H7 (cell line): Measurements from ENCODE around the gene SEPHS1. TPM values are rescaled to one million over a fixed set of nuclear protein-coding genes. Genes with fewer than 3 reads are reported as not detected.

ENCODE experiments used
- DNase-seq: peaks from one replicate; pipeline ENCODE4 v3.0.0; 2012
- H3K27me3 ChIP-seq: 2 replicates; pipeline ENCODE4 v1.6.0; 2011; ENCODE audit warnings: mild to moderate bottlenecking, low read length; ENCODE audit not compliant: control insufficient read depth, insufficient read depth
- H3K36me3 ChIP-seq: replicated peaks from 2 replicates; pipeline ENCODE4 v1.5.1; 2011; ENCODE audit warnings: low read length; ENCODE audit not compliant: control insufficient read depth, insufficient read depth
- H3K4me3 ChIP-seq: 2 replicates; pipeline ENCODE4 v1.5.1; 2011; ENCODE audit warnings: low read depth, mild to moderate bottlenecking, control low read depth, low read length, moderate library complexity; ENCODE audit not compliant: insufficient read depth
- total RNA-seq: library from RNA; depleted of rRNA; stranded (reverse); fragments of >200 nt; shearing (Covaris generic); gene quantifications from 2 replicates; pipeline ENCODE4 v1.2.3, GENCODE V29; 2014

SEPHS1 gene
- total RNA-seq, 1 experiment from 2014 or later = 341 TPM

- no peak for DNase-seq
- Histone ChIP-seq H3K36me3 (no peaks in the 10 kb centered on the region), H3K4me3 (no peak overlapping the region), H3K27me3 (no peaks in the 10 kb centered on the region)
These were observed 28.2 kb upstream of the SEPHS1 start for GRCh38 chr10:13376297-13376696.

GRCh38 chr10:13375791-13376190, 27.7 kb upstream of the SEPHS1 start:
- no peak overlapping the region for H3K4me3 ChIP-seq
- no peaks in the 10 kb centered on the region for H3K27me3 ChIP-seq
- H3K36me3 ChIP-seq = no peaks in the 10 kb centered on the region
- no peak for DNase-seq

GRCh38 chr10:13373644-13374043, 25.6 kb upstream of the SEPHS1 start:
- no peaks in the 10 kb centered on the region for H3K27me3 ChIP-seq
- no peak overlapping the region for H3K4me3 ChIP-seq
- H3K36me3 ChIP-seq = no peaks in the 10 kb centered on the region
- DNase-seq = no peak

- DNase-seq = no peak
- Histone ChIP-seq H3K36me3 (no peaks in the 10 kb centered on the region), H3K4me3 (no peak overlapping the region), H3K27me3 (no peaks in the 10 kb centered on the region)
These were observed 24.4 kb upstream of the SEPHS1 start for GRCh38 chr10:13372524-13372923.

GRCh38 chr10:13371897-13372470, 23.9 kb upstream of the SEPHS1 start:
- no peak overlapping the region for H3K4me3 ChIP-seq
- no peaks in the 10 kb centered on the region for H3K27me3 ChIP-seq
- H3K36me3 ChIP-seq = no peaks in the 10 kb centered on the region
- peak; percentile 89 for DNase-seq

- Histone ChIP-seq H3K27me3 (no peaks in the 10 kb centered on the region), H3K36me3 (no peaks in the 10 kb centered on the region), H3K4me3 (no peak overlapping the region)
- no peak for DNase-seq
These were observed 18.8 kb upstream of the SEPHS1 start for GRCh38 chr10:13366891-13367290.

- DNase-seq = no peak
- H3K36me3 ChIP-seq = no peaks in the 10 kb centered on the region
- no peak overlapping the region for H3K4me3 ChIP-seq
- H3K27me3 ChIP-seq = no peaks in the 10 kb centered on the region
These were observed 17.7 kb upstream of the SEPHS1 start for GRCh38 chr10:13365831-13366230.

- H3K4me3 ChIP-seq = no peak overlapping the region
- H3K36me3 ChIP-seq = no peaks in the 10 kb centered on the region
- H3K27me3 ChIP-seq = no peaks in the 10 kb centered on the region
- no peak for DNase-seq
These were observed 17.1 kb upstream of the SEPHS1 start for GRCh38 chr10:13365243-13365642.

GRCh38 chr10:13360587-13360986, 12.5 kb upstream of the SEPHS1 start:
- no peak for DNase-seq
- no peaks in the 10 kb centered on the region for H3K27me3 ChIP-seq

GRCh38 chr10:13356392-13356791, 8.3 kb upstream of the SEPHS1 start:
- no peaks in the 10 kb centered on the region for H3K36me3 ChIP-seq
- no peak for DNase-seq
- no peaks in the 10 kb centered on the region for H3K27me3 ChIP-seq
- H3K4me3 ChIP-seq = no peak overlapping the region

More at GRCh38 chr10:13360587-13360986, 12.5 kb upstream of the SEPHS1 start:
- no peaks in the 10 kb centered on the region for H3K36me3 ChIP-seq
- H3K4me3 ChIP-seq = no peak overlapping the region

GRCh38 chr10:13354783-13355182, 6.7 kb upstream of the SEPHS1 start:
- Histone ChIP-seq H3K36me3 (no peaks in the 10 kb centered on the region), H3K4me3 (no peak overlapping the region), H3K27me3 (no peaks in the 10 kb centered on the region)
- no peak for DNase-seq

- H3K4me3 ChIP-seq = no peak overlapping the region
- H3K27me3 ChIP-seq = no peaks in the 10 kb centered on the region
- no peaks in the 10 kb centered on the region for H3K36me3 ChIP-seq
- DNase-seq = peak; percentile 75
These were observed 4.4 kb upstream of the SEPHS1 start for GRCh38 chr10:13352519-13352918.

GRCh38 chr10:13351340-13351915, 3.3 kb upstream of the SEPHS1 start:
- Histone ChIP-seq H3K27me3 (no peaks in the 10 kb centered on the region), H3K36me3 (no peaks in the 10 kb centered on the region), H3K4me3 (no peak overlapping the region)
- peak; percentile 65 for DNase-seq

GRCh38 chr10:13349463-13350274, 1.6 kb upstream of the SEPHS1 start:
- peaks cover 1% of the 10 kb centered on the region; the same call in 1 of the 2 replicates for H3K36me3 ChIP-seq
- H3K27me3 ChIP-seq = no peaks in the 10 kb centered on the region
- DNase-seq = peak; percentile 80
- peak overlapping the region; percentile 73 for H3K4me3 ChIP-seq

- peak; percentile 88 for DNase-seq
- peaks cover 6% of the 10 kb centered on the region for H3K36me3 ChIP-seq
- no peaks in the 10 kb centered on the region for H3K27me3 ChIP-seq
- H3K4me3 ChIP-seq = peak overlapping the region; percentile 58
These were observed 465 bp downstream of the SEPHS1 start for GRCh38 chr10:13347500-13348156.
